Tibial artery (tissue), 4 donors: Measurements from ENCODE around the gene CSPG5.

Experiments
- DNase-seq, 2 donors: peaks; one replicate each; pipeline ENCODE4 v3.0.0-alpha.2; 2019
- H3K27ac ChIP-seq, 2 donors: fragments of 200-600 bp; sonication (generic) in 1 of 2; 1 replicate in 1 of 2; 2 replicates in 1 of 2; pipeline ENCODE4 v1.5.1; 2018 to 2019; ENCODE audit warnings: mild to moderate bottlenecking in 1 of 2
- H3K27me3 ChIP-seq, 2 donors: fragments of 200-600 bp; sonication (generic) in 1 of 2; one replicate each; pipeline versions ENCODE4 v1.5.1 to v1.6.0; 2016 to 2019
- H3K36me3 ChIP-seq, 3 donors: fragments of 200-600 bp; sonication (generic) in 2 of 3; one replicate each; pipeline ENCODE4 v1.5.1; 2016 to 2019; ENCODE audit warnings: mild to moderate bottlenecking in 2 of 3
- H3K4me1 ChIP-seq, 4 donors: fragments of 200-600 bp; sonication (generic) in 2 of 4; 1 replicate in 3 of 4; 2 replicates in 1 of 4; pipeline ENCODE4 v1.5.1; 2016 to 2019
- H3K4me3 ChIP-seq, 2 donors: fragments of 200-600 bp; sonication (generic) in 1 of 2; 1 replicate in 1 of 2; 2 replicates in 1 of 2; pipeline ENCODE4 v1.5.1; 2018 to 2019; ENCODE audit warnings: mild to moderate bottlenecking in 2 of 2
- H3K9me3 ChIP-seq, 3 donors: fragments of 200-600 bp; sonication (generic) in 1 of 3; one replicate each; pipeline ENCODE4 v1.5.1; 2016 to 2019
- CTCF ChIP-seq, 2 experiments: fragments of 200-600 bp in 1 of 2; fragments of 450-650 bp in 1 of 2; IDR thresholded peaks; one replicate each; pipeline ENCODE4 v1.5.1; 2017 to 2019; ENCODE audit warnings: antibody characterized with exemption in 2 of 2, mild to moderate bottlenecking in 1 of 2, moderate library complexity in 1 of 2
- intact Hi-C: fragments of 100-400 bp; cut with DNase I; formaldehyde crosslinking; loops from one replicate; pipeline ENCODE4 v1.15.0; 2023; ENCODE audit warnings: low total_unique reads

Gene CSPG5

GRCh38 chr3:47568901-47569300, 9.8 kb downstream of the CSPG5 start:
- Histone ChIP-seq H3K4me3 (no peak overlapping the region), H3K36me3 (no peaks in the 10 kb centered on the region), H3K27ac (no peak overlapping the region), H3K9me3 (no peaks in the 10 kb centered on the region), H3K27me3 (no peaks in the 10 kb centered on the region), H3K4me1 (peaks cover 0 to 4% (median 2%) of the 10 kb centered on the region in 4 donors)
- TF ChIP-seq CTCF (IDR thresholded peaks at IDR 0.05), result no peak
- intact Hi-C loops, result no loop called here
- no peak for DNase-seq

- DNase-seq, result no peak
- intact Hi-C loops, result no loop called here
- Histone ChIP-seq H3K4me3 (no peak overlapping the region), H3K4me1 (no peaks in the 10 kb centered on the region), H3K36me3 (no peaks in the 10 kb centered on the region), H3K9me3 (no peaks in the 10 kb centered on the region), H3K27me3 (no peaks in the 10 kb centered on the region), H3K27ac (no peak overlapping the region)
- no peak for TF ChIP-seq CTCF (IDR thresholded peaks at IDR 0.05)
Measured at GRCh38 chr3:47567149-47567548, 11.5 kb downstream of the CSPG5 start.

- no peak for TF ChIP-seq CTCF (IDR thresholded peaks at IDR 0.05)
- no peak overlapping the region for H3K4me3 ChIP-seq
Measured at GRCh38 chr3:47566667-47567066, 12.0 kb downstream of the CSPG5 start.

GRCh38 chr3:47565734-47566550, 12.7 kb downstream of the CSPG5 start:
- H3K4me1 ChIP-seq, result no peaks in the 10 kb centered on the region
- intact Hi-C loops, result no loop called here
- no peaks in the 10 kb centered on the region for H3K9me3 ChIP-seq
- TF ChIP-seq CTCF (IDR thresholded peaks at IDR 0.05), result no peak
- no peaks in the 10 kb centered on the region for H3K27me3 ChIP-seq
- no peaks in the 10 kb centered on the region for H3K36me3 ChIP-seq
- H3K4me3 ChIP-seq, result no peak overlapping the region
- no peak overlapping the region for H3K27ac ChIP-seq
- DNase-seq, result no peak

More at GRCh38 chr3:47566667-47567066, 12.0 kb downstream of the CSPG5 start:
- Histone ChIP-seq H3K27me3 (no peaks in the 10 kb centered on the region), H3K4me1 (no peaks in the 10 kb centered on the region), H3K36me3 (no peaks in the 10 kb centered on the region), H3K9me3 (no peaks in the 10 kb centered on the region), H3K27ac (no peak overlapping the region)
- intact Hi-C loops, result no loop called here
- no peak for DNase-seq

GRCh38 chr3:47556351-47556750, 22.3 kb downstream of the CSPG5 start:
- no peak for DNase-seq
- Histone ChIP-seq H3K27me3 (peaks cover 0 to 4% of the 10 kb centered on the region in 2 donors), H3K9me3 (peaks cover 0 to 9% (median 0%) of the 10 kb centered on the region in 3 donors), H3K4me3 (no peak overlapping the region), H3K27ac (no peak overlapping the region), H3K4me1 (no peaks in the 10 kb centered on the region), H3K36me3 (no peaks in the 10 kb centered on the region)
- TF ChIP-seq CTCF (IDR thresholded peaks at IDR 0.05), result no peak
- intact Hi-C loops, result no loop called here
